Measurements from ENCODE around the gene UNC5A.

Gene UNC5A

GRCh38 chr5:176810081-176810597 lies at the start of gene UNC5A:
UNC5A (plus strand) TSS chr5:176810559; CDS start chr5:176810751, 192 bp downstream.
- DNase-seq = peak in 20 of 58 donors; percentile 19 to 78 (median 38)

- DNase-seq = no peak
Observed at GRCh38 chr5:176761755-176762154, 48.6 kb upstream of the UNC5A start.

GRCh38 chr5:176762489-176762888 lies 47.9 kb upstream of the UNC5A start:
- DNase-seq = no peak

GRCh38 chr5:176765687-176766086 lies 44.7 kb upstream of the UNC5A start:
- no peak for DNase-seq

GRCh38 chr5:176768174-176768970 lies 42.0 kb upstream of the UNC5A start:
- no peak for DNase-seq

- DNase-seq = peak in 2 of 58 donors; percentile 17 to 31
Observed at GRCh38 chr5:176769911-176770310, 40.4 kb upstream of the UNC5A start.

GRCh38 chr5:176770431-176770830 lies 39.9 kb upstream of the UNC5A start:
- no peak for DNase-seq

GRCh38 chr5:176771102-176771845 lies 39.1 kb upstream of the UNC5A start:
- no peak for DNase-seq

GRCh38 chr5:176772271-176773210 lies 37.8 kb upstream of the UNC5A start:
- no peak for DNase-seq

GRCh38 chr5:176773408-176774035 lies 36.8 kb upstream of the UNC5A start:
- DNase-seq = no peak

- DNase-seq = no peak
Observed at GRCh38 chr5:176774216-176775171, 35.9 kb upstream of the UNC5A start.

- no peak for DNase-seq
Observed at GRCh38 chr5:176775409-176775808, 35.0 kb upstream of the UNC5A start.

- no peak for DNase-seq
Observed at GRCh38 chr5:176776141-176776865, 34.1 kb upstream of the UNC5A start.

GRCh38 chr5:176776916-176777315 lies 33.4 kb upstream of the UNC5A start:
- no peak for DNase-seq

GRCh38 chr5:176778921-176779465 lies 31.4 kb upstream of the UNC5A start:
- DNase-seq = no peak

GRCh38 chr5:176779537-176779936 lies 30.8 kb upstream of the UNC5A start:
- DNase-seq = no peak

- DNase-seq = no peak
Observed at GRCh38 chr5:176780176-176781053, 29.9 kb upstream of the UNC5A start.

- DNase-seq = peak in 23 of 58 donors; percentile 10 to 66 (median 32)
Observed at GRCh38 chr5:176781054-176781375, 29.3 kb upstream of the UNC5A start.

All from anterior cingulate cortex (tissue), 58 donors.